ENCODE measurements around the gene SESN3. TPM values are rescaled to one million over a fixed set of nuclear protein-coding genes. Genes with fewer than 3 reads are reported as not detected.
"Not testable (repeated sequence)": the region's sequence is repeated elsewhere in the genome, so short reads cannot be mapped to it uniquely, and the experiment has no call there.

SESN3 gene
- total RNA-seq, 1 experiment from 2014 or later, result 4.9 TPM

GRCh38 chr11:95277868-95278267, 46.9 kb upstream of the SESN3 start:
- no peaks in the 10 kb centered on the region for H3K4me1 ChIP-seq (ENCODE audit: insufficient read depth, low read length, poor library complexity, severe bottlenecking)
- intact Hi-C loops (cut with micrococcal nuclease; ENCODE audit: unreplicated experiment), result no loop called here
- CTCF ChIA-PET, result no interaction called here

GRCh38 chr11:95276139-95276538, 45.1 kb upstream of the SESN3 start:
- no peak overlapping the region for H3K4me3 ChIP-seq (ENCODE audit: low read depth, low read length, poor library complexity, severe bottlenecking)
- ChIA-PET POLR2A (ENCODE audit: low non-redundant PET) (no interaction called here), CTCF (no interaction called here)
- H3K36me3 ChIP-seq (ENCODE audit: insufficient read depth, low read length, poor library complexity, severe bottlenecking), result no peaks in the 10 kb centered on the region
- no peak overlapping the region for H3K27ac ChIP-seq (ENCODE audit: low read depth, low read length, poor library complexity, severe bottlenecking)
- DNase-seq (ENCODE audit: low spot score), result no peak
- intact Hi-C loops (cut with micrococcal nuclease; ENCODE audit: unreplicated experiment), result no loop called here
- TF ChIP-seq EZH2 (IDR thresholded peaks at IDR 0.05; ENCODE audit: borderline replicate concordance, low read depth, low read length, poor library complexity, severe bottlenecking), result no peak
- no peak for TF ChIP-seq CTCF (conservative IDR thresholded peaks at IDR 0.05; ENCODE audit: low read depth, low read length)
- H3K4me1 ChIP-seq (ENCODE audit: insufficient read depth, low read length, poor library complexity, severe bottlenecking), result no peaks in the 10 kb centered on the region
- H3K27me3 ChIP-seq (replicated peaks; ENCODE audit: insufficient read depth, low read depth, low read length, poor library complexity), result no peaks in the 10 kb centered on the region
- no TSS peak for BruUV-seq (replicated peaks)
- H3K9me3 ChIP-seq (ENCODE audit: low read depth, low read length, poor library complexity, severe bottlenecking), result no peaks in the 10 kb centered on the region

More at GRCh38 chr11:95277868-95278267, 46.9 kb upstream of the SESN3 start:
- H3K9me3 ChIP-seq (ENCODE audit: low read depth, low read length, poor library complexity, severe bottlenecking), result no peaks in the 10 kb centered on the region
- no peak overlapping the region for H3K27ac ChIP-seq (ENCODE audit: low read depth, low read length, poor library complexity, severe bottlenecking)
- no peaks in the 10 kb centered on the region for H3K36me3 ChIP-seq (ENCODE audit: insufficient read depth, low read length, poor library complexity, severe bottlenecking)
- no TSS peak for BruUV-seq (replicated peaks)
- POLR2A ChIA-PET (ENCODE audit: low non-redundant PET), result no interaction called here
- DNase-seq (ENCODE audit: low spot score), result no peak
- no peak overlapping the region for H3K4me3 ChIP-seq (ENCODE audit: low read depth, low read length, poor library complexity, severe bottlenecking)
- H3K27me3 ChIP-seq (replicated peaks; ENCODE audit: insufficient read depth, low read depth, low read length, poor library complexity), result no peaks in the 10 kb centered on the region
- TF ChIP-seq EZH2 (IDR thresholded peaks at IDR 0.05; ENCODE audit: borderline replicate concordance, low read depth, low read length, poor library complexity, severe bottlenecking) (no peak), CTCF (conservative IDR thresholded peaks at IDR 0.05; ENCODE audit: low read depth, low read length) (no peak)

GRCh38 chr11:95273618-95274017, 42.6 kb upstream of the SESN3 start:
- DNase-seq (ENCODE audit: low spot score); CTCF ChIA-PET; H3K27me3 ChIP-seq (replicated peaks; ENCODE audit: insufficient read depth, low read depth, low read length, poor library complexity); POLR2A ChIA-PET (ENCODE audit: low non-redundant PET); intact Hi-C loops (cut with micrococcal nuclease; ENCODE audit: unreplicated experiment); BruUV-seq (replicated peaks); H3K9me3 ChIP-seq (ENCODE audit: low read depth, low read length, poor library complexity, severe bottlenecking); H3K4me3 ChIP-seq (ENCODE audit: low read depth, low read length, poor library complexity, severe bottlenecking); H3K27ac ChIP-seq (ENCODE audit: low read depth, low read length, poor library complexity, severe bottlenecking); H3K4me1 ChIP-seq (ENCODE audit: insufficient read depth, low read length, poor library complexity, severe bottlenecking); H3K36me3 ChIP-seq (ENCODE audit: insufficient read depth, low read length, poor library complexity, severe bottlenecking): not testable (repeated sequence)

GRCh38 chr11:95269036-95269819, 38.2 kb upstream of the SESN3 start:
- Histone ChIP-seq H3K27ac (ENCODE audit: low read depth, low read length, poor library complexity, severe bottlenecking) (no peak overlapping the region), H3K4me1 (ENCODE audit: insufficient read depth, low read length, poor library complexity, severe bottlenecking) (no peaks in the 10 kb centered on the region), H3K9me3 (ENCODE audit: low read depth, low read length, poor library complexity, severe bottlenecking) (no peaks in the 10 kb centered on the region), H3K4me3 (ENCODE audit: low read depth, low read length, poor library complexity, severe bottlenecking) (no peak overlapping the region), H3K36me3 (ENCODE audit: insufficient read depth, low read length, poor library complexity, severe bottlenecking) (no peaks in the 10 kb centered on the region), H3K27me3 (replicated peaks; ENCODE audit: insufficient read depth, low read depth, low read length, poor library complexity) (peaks cover 4% of the 10 kb centered on the region)
- no peak for TF ChIP-seq EZH2 (IDR thresholded peaks at IDR 0.05; ENCODE audit: borderline replicate concordance, low read depth, low read length, poor library complexity, severe bottlenecking)
- no peak for TF ChIP-seq CTCF (conservative IDR thresholded peaks at IDR 0.05; ENCODE audit: low read depth, low read length)
- no TSS peak for BruUV-seq (replicated peaks)
- POLR2A ChIA-PET (ENCODE audit: low non-redundant PET), result no interaction called here
- intact Hi-C loops (cut with micrococcal nuclease; ENCODE audit: unreplicated experiment), result no loop called here
- no peak for DNase-seq (ENCODE audit: low spot score)
- CTCF ChIA-PET, result no interaction called here

All from A673 (cell line).